GM12892 (cell line): ENCODE measurements around the gene ONECUT2.

ENCODE experiments used
- POLR2A ChIP-seq: IDR thresholded peaks from 2 replicates; pipeline ENCODE4 v1.6.1; 2011; ENCODE audit warnings: low read depth, low read length, control low read depth
- POLR2AphosphoS5 ChIP-seq: IDR thresholded peaks from 2 replicates; pipeline ENCODE4 v1.6.1; 2011; ENCODE audit warnings: low read depth, low read length, control low read depth
- TAF1 ChIP-seq: IDR thresholded peaks from 2 replicates; pipeline ENCODE4 v1.6.1; 2011; ENCODE audit warnings: low read depth, mild to moderate bottlenecking, control low read depth, low read length, borderline replicate concordance

DNA sequence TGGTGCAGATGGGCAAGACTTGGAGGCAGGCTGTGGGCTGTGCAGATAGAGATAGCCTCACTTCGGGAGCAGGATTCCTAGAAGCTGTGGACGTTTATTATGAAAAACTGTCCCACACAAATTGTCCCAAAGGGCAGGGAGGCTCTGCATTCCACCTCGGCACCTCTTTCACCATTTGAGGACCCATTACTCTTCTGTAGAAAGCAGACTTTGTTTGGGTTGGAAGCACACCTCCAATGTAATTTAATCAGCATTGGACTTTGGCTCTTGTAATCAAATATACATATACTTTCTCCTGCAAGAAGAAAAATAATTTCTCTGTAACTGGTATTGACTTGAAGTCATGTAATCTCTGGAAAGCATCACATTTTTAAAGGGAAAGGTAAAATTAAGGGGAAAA is 8.5 kb downstream of the ONECUT2 start:
- TF ChIP-seq POLR2AphosphoS5 (no peak), POLR2A (no peak), TAF1 (no peak)
